ENCODE measurements around the gene ZBTB5. TPM values are rescaled to one million over a fixed set of nuclear protein-coding genes. Genes with fewer than 3 reads are reported as not detected.

ZBTB5 gene
- total and polyA plus RNA-seq, 2 of the 8 experiments (the other 6 are each of a cell fraction or from before 2014, with no cell fraction given) = 13.3 to 14.5 TPM

GRCh38 chr9:37495571-37495970 lies 30.3 kb upstream of the ZBTB5 start (continued):
- TF ChIP-seq CTCF (IDR thresholded peaks at IDR 0.05; ENCODE audit: control extremely low read depth in 1 of 3, insufficient read depth in 1 of 3, low read depth in 1 of 3, low read length in 3 of 3) = no peak
- no peak for TF ChIP-seq ATF3 (IDR thresholded peaks at IDR 0.05; ENCODE audit: insufficient read depth, low read depth, low read length)

Data from H1 (cell line).